EL (cell line): Measurements from ENCODE around the gene COL18A1.
A peak's percentile ranks its signal among the peaks of the same experiment; 100 is the strongest.

ENCODE experiments used
- DNase-seq: peaks from one replicate; pipeline ENCODE4 v3.0.0-alpha.2; 2016

COL18A1 gene

DNA sequence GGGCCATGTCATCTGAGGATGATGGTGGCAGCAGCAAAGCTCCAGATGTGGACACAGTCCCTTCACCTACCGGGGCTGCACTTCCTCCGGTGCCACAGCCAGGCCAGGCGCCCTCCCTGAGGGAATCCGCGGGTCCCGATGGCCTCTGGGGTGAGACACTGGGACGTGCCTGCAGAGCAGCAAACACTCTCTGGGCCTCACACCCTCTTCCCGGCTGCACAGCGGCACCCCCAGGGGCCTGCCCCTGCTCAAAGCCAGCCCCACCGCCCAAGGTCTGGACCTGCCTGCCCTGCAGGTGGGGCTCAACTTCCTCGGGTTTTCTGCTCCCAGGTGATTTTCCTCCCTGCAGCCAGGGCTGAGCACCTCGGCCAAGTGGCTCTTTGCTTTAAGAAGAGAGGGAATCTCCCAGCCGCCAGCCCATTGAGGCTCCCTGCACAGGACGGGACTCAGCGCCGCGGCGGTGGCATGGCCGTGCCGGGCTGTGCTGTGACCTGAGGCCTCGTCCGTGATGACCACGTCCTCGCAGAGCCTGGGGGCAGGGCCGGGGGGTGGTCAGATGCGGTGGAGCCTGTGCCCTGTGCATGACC is 21.3 kb upstream of the COL18A1 start:
- DNase-seq = no peak

DNA sequence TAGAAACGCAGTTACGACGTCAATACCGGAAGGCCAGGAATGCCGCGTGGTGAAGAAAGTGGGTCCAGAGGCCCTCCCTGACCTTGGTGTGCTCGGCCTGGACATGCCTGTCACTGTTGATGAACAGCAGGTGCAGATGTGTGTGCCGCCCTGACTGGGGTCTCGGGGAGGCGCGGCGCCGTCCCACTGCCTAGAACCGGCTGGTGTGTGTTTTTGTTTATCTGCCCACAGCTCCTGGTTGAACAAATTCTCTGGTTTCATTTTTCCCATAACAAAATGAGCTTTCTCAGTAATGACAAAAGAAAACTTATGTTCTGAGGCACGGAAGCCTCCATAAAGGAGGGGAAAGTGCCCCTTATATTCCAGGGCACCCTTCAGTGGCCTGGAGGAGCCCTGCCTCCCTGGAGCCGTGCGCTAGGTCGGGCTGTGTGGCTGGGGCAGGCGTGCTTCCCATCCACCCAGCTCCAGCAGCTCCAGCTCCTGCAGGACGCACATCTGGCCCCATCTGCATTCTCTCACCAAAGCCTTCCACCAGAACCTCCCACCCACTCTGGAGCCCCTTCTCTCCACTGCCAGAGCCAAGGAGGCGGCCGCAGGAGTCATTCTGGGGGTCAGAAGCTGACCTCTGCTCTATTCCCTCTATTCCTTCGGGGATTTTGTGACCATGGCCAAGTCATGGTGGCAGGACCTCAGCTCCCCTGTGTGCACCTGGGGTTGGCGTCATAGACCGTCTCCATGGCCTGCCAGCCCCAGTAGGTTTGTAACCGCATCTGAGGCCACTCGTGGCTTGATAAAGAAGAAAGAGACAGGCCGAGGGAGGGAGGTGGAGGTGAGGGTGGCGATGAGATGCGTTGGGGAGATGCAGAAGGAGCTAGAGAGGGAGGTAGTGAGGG is 20.1 kb upstream of the COL18A1 start:
- DNase-seq = no peak

DNA sequence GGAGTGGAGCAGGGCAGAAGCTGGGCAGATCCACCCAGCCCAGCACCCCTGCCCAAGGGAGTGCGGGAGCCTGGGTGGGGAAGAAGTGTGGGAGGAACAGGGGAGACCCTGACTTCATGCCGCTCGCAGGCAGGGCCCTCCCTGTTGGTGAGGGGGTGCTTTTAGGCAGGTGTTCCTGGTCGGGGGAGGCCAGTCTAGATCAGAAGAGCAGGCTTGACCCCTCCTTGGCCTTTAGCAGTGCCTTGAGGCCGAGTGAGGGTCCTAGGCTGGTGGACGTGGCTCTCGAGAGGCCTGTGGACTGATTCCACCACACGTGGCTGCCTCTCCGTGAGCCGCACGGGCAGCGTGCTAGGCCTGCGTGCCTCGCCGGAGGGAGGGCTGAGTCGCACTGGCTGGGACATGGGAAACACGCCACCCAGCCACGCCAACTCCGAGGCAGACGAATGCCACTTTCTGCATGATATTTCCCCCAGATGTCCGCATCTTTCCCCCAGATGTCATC is 19.4 kb upstream of the COL18A1 start:
- DNase-seq = no peak

DNA sequence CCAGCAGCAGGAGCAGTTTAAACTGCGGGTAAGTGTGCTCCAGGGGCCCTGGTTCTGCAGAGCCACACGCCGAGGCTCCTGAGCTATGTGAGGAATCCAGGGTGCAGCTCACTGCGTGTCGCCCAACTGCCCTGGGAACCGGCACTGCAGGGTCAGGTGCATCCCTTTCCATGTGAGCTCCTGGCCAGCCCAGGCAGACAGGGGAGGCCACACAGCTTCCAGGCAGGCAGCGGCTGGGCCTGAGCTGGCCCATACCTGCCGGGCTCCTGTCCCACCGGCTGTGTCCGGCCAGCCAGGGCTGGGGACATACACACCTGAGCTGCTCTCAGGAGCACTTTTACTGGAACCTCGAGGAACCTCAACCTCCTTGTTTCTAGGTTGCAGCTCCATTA is 18.6 kb upstream of the COL18A1 start:
- peak; percentile 26 for DNase-seq

DNA sequence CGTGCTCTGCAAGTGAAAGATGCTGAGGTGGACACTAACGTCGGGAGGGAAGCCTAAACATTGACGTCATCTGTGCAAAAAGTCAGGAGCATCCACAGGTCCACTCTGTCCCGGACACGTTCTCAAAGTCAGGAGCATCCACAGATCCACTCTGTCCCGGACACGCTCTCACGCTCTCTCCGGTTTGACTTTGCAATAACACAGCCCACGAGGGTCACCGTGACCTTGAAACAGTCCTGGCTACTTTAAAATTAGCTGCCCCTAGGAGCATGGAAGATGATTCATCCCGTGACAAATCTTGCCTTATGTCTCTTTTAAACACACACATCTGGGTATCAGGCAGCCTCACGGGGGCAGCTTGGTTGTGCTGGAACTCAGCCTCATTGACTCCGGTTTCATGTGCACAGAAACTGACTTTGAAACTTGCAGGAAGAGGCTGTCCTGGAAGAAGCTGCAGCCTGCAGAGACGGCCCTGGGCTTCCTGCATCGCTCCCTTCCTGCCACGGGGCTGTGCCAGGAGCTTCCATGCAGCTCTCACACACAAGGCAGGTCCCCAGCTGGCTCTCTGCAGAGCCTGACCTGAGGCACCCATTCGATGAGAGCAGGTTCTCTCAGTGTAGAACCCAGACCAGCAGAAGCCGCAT is 18.1 kb upstream of the COL18A1 start:
- peak; percentile 97 for DNase-seq

DNA sequence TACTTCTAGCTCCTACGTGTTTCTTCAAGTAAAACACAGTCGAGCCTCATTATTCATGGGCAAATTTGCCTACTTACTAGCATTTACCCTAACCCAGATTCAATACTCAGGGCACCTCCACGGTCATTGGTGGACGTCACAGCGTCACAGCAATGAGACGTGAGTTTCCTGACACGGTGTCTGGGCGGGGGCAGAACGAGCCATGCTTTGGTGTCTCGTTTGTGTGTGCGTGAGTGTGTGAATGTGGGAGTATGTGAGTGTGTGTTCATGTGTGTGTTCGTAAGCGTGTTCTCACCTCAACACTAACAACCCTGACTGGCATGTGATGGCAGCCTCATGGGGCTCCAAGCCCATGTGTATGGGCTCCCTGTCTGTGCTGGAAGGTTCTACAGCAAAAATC is 17.5 kb upstream of the COL18A1 start:
- no peak for DNase-seq

DNA sequence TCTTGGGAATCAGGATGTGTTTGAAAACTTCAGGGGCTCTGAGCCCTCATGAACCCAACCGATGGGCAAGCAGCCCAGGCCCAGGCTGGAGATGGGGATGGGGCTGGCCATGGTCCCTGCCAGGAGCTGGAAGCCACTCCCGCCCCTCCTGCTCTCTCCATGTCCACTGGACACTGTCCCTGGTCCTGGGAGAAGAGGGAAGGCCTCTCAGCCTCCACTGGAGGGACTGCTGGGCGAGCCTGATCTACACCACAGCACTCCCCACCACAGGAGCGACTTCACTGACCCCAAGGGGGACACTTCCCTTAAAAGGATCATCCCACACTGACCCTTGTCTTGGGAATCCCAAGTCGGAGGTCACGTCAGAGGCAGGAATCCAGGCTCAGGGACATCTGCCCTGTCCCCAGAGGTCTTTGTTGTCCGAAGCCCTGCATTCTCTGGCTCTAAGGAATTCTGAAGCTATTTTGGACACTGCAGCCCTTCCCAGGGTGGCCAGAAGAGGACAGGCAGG is 16.9 kb upstream of the COL18A1 start:
- DNase-seq = no peak

DNA sequence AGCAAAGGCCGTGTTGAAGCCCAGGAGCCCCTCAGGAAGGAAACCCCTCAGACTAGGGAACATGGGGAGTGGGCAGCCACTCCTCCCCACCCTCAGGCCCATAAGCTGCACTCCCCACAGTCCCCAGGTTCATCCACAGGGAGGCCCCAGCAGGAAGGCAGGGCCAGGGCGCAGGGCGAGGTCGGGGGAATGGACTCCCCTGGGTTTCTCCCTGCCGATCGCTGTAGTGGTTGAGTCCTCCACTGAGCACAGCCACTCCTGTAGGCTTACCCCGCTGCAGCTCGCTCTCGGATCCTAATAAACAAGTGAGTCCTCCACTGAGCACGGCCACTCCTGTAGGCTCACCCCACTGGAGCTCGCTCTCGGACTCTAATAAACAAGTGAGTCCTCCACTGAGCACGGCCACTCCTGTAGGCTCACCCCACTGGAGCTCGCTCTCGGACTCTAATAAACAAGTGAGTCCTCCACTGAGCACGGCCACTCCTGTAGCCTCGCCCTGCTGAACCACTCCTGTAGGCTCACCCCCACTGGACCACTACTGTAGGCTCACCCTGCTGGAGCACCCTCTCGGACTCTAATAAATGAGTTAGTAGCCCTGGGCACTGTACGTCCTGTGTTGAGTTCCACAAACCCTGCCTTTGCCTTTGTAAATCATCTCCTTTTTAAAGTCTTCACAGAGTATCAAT is 16.2 kb upstream of the COL18A1 start:
- no peak for DNase-seq

DNA sequence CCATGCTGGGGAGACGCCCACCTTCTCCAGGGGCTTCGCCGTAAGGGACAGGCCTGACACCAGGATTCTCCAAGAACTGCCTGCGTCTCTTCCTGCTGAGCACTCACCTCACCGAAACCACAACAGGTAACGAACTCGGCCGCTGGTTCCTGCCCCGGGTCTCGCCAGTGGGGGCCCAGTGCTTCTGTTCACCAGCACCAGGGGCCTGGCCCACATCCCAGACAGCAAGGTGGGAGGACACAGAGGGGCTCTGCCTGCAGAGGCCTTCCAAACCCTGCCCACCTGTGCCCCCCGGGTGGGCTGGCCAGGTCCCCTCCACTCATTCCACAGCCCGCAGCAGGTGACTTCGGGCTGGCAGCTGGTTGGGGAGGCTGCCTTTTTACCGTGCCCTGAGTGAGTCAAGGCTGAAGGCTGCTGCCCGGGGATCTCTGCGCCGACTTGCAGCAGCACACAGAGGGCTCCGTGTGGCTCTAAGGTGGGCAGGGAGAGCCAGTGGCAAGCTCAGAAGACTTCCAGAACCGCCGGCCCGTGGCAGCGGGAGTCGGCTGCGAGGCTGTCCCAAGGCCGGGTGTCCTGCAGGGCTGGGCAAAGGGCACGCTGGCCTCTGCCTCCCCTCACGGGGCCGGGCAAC is 14.7 kb upstream of the COL18A1 start:
- DNase-seq = no peak

DNA sequence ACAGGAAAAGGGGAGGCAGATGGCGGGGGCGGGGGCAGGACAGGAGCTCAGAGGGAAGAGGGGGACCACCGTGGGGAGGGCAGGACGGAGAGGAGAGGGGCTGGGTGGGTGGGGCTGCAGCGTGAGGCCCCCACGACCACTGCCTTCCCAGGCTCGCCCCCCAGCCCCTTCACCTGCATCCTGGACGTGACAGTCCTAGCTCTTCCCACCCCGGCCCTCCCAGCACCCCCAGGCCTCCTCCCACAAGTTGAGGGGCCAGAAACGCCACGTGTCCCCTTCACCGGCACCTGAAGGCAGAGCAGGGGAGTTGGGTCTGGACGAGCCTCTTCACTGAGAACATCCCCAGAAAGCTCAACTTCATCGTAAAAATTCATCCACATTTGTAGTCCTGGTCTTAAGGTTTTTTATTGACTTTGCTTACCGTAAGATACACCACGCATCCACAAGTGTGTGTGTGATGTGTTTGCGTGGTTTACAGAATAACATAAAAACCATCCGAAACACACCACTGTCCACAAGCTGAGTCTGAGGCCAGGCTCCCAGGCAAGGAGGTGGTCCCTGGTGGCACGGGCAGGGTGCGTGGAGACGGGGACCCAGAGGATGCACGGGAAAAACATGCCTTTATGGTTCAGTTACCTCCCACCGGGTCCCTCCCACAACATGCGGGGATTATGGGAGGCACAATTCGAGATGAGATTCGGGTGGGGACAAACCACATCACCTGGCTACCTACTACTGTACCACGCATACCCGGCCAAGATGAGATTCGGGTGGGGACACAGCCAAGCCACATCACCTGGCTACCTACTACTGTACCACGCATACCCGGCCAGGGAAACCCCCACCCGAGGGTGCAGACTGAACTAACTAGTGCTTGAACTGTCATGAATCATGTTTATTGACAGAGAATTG is 13.9 kb upstream of the COL18A1 start:
- no peak for DNase-seq

DNA sequence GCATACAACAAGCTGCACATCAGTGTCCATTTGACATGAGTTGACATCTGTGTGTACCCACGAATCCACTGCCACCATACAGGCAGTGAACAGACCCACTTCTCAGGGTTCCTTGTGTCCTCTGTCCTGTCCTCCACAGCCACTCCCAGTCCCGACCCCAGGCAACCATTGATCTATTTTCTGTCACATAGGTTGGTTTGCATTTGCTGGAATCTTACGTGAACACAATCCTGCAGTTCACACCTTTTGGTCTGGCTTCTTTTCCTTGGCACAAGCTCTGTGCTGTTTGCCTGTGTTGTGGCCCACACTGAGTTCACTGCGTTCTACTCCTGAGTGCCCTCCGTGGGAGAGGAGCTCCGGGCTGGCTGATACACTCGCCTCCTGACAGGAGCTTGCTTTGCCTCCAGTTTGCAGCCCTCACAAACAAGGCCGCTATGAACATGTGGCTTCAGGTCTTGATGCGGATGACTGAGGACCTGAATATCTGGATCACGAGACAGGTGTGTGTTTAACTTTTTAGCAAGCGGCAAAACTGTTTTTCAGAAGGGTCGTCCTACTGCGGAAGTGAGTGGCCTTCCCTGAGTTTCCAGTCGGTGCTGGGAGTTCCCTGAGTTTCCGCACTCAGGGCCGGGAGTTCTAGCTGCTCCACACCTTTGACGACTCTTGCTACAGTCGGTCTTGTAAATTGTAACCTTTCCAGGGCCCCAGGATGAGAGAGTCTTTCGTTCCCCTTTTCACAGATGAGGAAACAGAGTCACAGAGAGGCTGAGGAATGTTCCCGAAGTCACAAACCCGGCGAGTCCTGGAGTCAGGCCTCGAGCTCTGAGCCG is 13.0 kb upstream of the COL18A1 start:
- no peak for DNase-seq

DNA sequence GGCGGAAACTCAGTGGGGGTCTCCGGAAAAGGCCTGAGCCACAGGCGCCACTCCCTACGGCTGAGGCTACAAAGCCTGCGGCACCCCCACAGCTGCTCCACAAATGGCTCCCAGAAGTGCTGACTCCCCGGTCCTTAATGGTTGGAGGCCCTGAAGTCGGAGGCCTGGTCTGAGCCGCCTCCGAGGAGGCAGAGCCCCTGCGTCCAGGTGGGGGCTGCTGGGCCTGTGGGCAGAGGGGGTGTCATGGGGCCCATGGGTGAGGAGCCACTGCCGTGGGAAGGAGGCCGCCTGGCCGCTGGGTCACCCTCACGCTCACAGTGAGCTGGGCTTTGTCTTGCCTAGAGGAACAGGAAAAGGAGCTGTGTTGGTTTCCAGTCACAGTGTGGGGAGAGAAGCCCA is 12.4 kb upstream of the COL18A1 start:
- no peak for DNase-seq

DNA sequence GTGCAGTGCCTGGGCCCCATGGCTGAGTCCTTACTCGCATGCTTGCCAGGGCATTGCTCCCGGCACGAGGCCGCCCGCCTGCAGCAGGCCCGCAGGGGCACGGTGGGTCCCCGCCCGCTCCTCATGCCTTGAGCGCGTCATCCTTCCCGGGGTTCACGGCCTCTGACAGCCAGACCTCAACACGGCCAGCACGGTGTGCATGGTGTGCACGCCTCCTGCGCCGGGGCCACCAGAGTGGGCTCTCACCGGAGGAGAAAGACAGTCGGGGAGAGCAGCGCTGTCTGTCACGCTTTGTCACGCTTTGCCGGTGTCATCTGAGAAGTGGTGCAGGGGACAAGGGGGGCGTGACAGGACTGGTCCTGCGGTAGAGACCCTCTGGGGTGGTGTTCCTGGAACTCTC is 11.9 kb upstream of the COL18A1 start:
- no peak for DNase-seq

DNA sequence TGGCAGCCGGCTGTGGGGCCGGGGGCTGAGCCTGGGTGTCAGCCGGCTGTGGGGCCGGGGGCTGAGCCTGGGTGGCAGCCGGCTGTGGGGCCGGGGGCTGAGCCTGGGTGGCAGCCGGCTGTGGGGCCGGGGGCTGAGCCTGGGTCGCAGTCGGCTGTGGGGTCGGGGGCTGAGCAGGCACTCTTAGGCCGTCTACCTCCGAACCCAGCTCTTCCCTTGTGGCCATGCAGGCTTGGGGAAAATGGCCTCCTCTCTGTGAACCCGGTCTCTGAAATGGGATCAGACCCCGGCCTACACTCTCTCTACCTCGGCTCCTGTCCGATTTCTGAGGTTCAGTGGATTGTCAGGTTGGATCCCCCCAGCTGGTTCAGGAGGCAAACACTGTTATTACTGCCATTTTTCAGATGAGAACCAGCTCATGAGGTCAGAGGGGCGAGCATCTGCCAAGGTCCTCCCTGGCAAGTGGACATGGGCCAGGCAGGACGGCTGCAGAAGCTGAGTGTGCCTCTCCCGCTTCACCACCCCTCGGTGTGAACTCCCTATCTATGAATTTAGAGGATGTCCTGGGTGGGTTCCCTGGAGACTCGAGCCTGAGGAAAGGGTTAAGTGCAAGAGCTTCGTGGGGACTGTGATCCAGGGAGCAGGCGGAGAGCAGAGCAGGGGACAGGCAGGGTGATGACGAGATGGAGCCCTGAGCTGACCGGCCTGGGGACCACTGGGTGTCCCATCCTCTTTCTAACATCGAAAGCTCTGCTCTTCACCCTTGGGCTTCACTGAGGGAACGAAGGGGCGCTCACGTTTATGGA is 10.9 kb upstream of the COL18A1 start:
- no peak for DNase-seq

DNA sequence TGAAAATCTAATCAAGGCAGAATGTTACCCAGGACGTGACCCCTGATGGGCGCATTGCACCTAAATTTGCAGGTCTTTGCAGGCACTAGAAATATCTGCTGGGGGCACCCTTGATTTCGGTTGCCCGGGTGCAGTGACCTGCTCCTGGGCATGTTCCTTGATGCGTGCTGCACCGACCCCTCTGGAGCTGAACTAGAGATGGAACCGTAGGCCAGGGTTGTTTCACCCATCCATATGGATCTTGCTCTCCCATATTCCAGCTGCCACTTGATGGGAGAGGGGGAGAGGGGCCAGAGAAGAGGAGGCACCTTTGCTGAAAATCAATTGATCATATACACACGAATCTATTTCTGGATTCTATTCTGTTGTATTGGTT is 8.4 kb upstream of the COL18A1 start:
- no peak for DNase-seq

DNA sequence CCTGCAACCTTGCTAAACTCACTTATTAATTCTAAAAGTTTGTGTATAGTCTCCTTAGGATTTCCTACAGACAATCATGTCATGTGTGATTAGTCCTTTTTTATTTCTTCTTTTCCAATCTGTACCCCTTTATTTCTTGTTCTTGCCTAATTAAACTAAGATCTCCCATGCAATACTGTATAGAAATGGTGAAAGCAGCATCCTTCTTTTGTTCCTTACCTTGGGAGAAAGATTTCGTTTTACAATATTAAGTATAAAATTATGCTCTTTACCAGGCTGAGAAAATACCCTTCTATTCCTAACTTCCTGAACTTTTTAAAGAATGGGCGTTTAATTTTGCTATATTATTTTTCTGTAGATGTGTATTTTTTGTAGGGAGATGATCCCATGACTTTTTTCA is 7.6 kb upstream of the COL18A1 start:
- no peak for DNase-seq

DNA sequence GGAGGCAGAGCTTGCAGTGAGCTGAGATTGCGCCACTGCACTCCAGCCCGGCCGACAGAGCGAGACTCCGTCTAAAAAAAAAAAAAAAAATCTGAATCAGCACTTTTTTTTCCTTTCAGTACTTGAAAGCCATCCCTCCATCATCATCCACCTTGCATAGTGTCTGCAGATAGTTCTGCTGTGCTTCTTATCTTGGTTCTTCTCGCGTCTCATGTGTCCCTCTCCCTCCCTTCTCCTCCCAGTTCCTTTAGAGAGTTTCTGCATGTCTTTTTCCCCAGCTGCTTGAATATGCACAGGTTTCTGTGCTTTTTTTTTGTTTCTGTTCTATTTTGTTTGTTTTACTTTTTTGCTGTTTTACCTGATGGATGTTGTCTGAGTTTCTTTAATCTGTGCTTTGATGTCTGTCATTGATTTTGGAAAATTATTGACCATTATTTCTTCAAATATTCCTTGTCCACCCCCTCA is 3.9 kb upstream of the COL18A1 start:
- no peak for DNase-seq

DNA sequence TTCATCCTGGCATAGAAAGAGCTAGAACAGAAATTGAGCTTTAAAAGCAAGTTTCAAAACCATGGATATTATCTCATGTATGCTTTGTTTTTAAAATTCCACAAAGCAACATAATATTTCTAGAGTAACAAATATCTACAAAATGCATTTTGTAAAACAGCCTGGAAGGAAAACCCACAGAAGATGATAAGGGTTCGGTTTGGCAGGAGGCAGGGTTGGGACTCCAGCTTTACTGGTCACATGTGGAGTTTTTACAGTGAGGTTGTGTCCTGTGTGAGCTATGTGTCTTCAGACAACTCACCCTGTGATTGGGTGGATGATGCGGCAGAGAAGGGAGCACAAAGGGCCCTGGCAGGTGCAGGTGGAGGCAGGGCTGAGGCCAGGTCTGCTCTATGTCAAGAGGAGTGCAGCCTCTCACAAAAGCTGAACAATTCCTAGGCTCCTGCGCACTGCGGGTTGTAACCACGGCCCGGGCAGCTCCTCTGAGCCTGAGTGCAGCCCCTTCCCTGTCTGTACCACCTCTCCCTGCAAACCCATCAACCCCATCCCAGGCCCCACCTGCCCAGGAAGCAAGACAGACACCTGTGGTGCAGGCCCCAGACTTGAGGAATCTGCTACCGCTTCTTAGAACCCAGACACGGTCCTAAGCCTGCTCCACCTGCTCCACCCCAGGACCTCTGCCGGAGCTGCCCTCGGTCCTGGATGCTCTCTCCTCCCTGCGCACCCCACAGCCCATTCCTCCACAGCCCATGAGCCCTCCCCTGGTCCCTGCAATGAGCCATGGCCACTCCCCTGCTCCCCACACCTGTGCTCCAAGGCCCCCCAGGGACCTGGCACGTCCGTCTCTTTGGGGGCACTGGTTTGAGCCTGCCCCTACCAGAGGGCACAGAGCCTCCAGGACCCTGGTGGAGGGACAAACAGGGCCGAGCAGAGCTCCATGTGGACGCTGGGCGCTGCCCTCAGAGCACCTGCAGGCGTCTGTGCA is 2.8 kb upstream of the COL18A1 start:
- no peak for DNase-seq
